Uterus (tissue), 2 donors: ENCODE results near the gene USP14.

ENCODE experiments used
- CTCF ChIP-seq, 4 experiments: fragments of 200-600 bp in 2 of 4; fragments of 450-650 bp in 2 of 4; sonication (generic) in 2 of 4; IDR thresholded peaks; one replicate each; pipeline ENCODE4 v1.5.1; 2016 to 2019; ENCODE audit warnings: antibody characterized with exemption in 4 of 4, mild to moderate bottlenecking in 2 of 4, moderate library complexity in 1 of 4
- POLR2A ChIP-seq, 2 donors: fragments of 450-650 bp; IDR thresholded peaks; one replicate each; pipeline ENCODE4 v1.6.1; 2016; ENCODE audit warnings: antibody characterized with exemption in 2 of 2, mild to moderate bottlenecking in 1 of 2, moderate library complexity in 1 of 2

- TF ChIP-seq CTCF (IDR thresholded peaks at IDR 0.05) (no peak), POLR2A (IDR thresholded peaks at IDR 0.05) (no peak)
Observed at GRCh38 chr18:183769-184168, 25.4 kb downstream of the USP14 start.
